Peyer's patch (tissue), 4 donors: ENCODE measurements around the gene HRH3.

ENCODE experiments used
- CTCF ChIP-seq, 6 experiments: fragments of 450-650 bp in 4 of 6; fragments of 200-600 bp in 2 of 6; sonication (generic) in 1 of 6; IDR thresholded peaks; one replicate each; pipeline ENCODE4 v1.5.1; 2017 to 2019; ENCODE audit warnings: antibody characterized with exemption in 6 of 6, mild to moderate bottlenecking in 3 of 6, moderate library complexity in 1 of 6
- POLR2A ChIP-seq, 2 donors: fragments of 450-650 bp; IDR thresholded peaks; one replicate each; pipeline ENCODE4 v1.5.1; 2017; ENCODE audit warnings: antibody characterized with exemption in 2 of 2, mild to moderate bottlenecking in 2 of 2, moderate library complexity in 2 of 2

DNA sequence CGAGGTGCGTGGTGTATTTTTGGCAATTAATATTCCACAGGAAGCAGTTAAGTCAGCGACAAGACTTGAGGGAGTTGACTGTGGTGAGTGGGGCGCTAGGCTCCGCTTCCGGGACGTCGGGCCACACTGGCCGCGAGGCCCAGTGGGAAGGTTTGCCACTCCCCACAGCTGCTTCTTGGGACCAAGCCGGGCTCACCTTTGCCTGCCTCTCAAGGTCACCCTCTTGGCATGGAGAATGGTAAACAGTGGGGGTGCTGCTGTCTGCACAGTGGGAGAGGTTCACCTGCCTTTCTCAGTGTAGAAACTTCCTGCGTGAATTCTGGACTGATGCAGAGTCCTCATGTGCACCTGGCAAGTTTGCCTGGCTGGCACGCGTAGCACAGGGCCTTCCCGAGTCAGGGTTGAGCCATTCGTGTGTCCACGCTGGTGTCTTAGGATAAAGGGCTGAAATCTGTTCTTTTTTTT is 24.6 kb upstream of the HRH3 start:
- no peak for TF ChIP-seq CTCF (IDR thresholded peaks at IDR 0.05)
- no peak for TF ChIP-seq POLR2A (IDR thresholded peaks at IDR 0.05)
